GM21737 (cell line): ENCODE results near the gene CDC14A.
"Not testable (repeated sequence)": the region's sequence is repeated elsewhere in the genome, so short reads cannot be mapped to it uniquely, and the experiment has no call there.

Source experiments
- ATAC-seq: cut with Tn5 transposase; IDR thresholded peaks from one replicate; pipeline ENCODE4 v1.9.1; 2021; ENCODE audit warnings: mild to moderate bottlenecking, moderate library complexity; ENCODE audit not compliant: unreplicated experiment

Gene CDC14A

GRCh38 chr1:100395913-100396312 lies 43.6 kb downstream of the CDC14A start:
- ATAC-seq: no peak

DNA sequence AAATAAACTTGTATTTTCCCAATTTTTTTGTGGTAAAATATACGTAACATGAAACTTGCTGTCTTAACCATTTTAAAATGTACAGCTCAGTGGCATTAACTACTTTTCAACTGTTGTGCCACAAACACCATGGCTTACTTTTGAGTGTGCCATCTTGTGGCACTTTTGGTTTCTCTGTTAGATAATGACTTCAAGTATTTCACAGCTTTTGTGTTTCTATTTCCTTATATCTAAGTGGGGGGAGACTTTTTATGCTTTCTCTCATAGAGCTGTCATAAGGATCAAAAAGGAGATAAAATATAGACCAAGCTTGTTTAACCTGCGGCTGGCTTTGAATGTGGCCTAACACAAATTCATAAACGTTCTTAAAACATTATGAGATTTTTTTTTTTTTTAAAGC lies 44.3 kb downstream of the CDC14A start:
- ATAC-seq: no peak

GRCh38 chr1:100397681-100398080 lies 45.4 kb downstream of the CDC14A start:
- ATAC-seq: no peak

GRCh38 chr1:100398648-100399047 lies 46.3 kb downstream of the CDC14A start:
- no peak for ATAC-seq

DNA sequence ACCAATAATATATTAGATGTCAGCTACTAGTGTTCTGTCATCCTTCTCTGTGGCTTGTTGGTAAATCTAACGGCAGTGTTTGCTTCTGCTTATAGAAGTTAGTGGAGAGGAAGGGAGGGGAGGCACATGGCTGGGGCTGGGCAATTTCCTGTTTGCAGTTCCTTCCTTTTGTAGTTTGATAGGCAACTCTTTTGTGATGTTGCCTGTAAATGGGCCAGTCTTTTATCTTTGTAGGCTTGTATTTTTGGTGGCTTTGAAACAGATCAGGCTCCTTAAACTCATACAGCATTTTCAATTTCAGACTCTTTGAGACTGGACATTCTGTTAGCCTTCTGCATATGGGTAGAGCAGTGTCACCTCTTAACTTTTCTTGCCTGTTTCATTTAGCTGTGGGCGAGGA lies 48.1 kb downstream of the CDC14A start:
- no peak for ATAC-seq

GRCh38 chr1:100404821-100405220 lies 52.5 kb downstream of the CDC14A start:
- ATAC-seq: no peak

- not testable (repeated sequence) for ATAC-seq
These were observed 53.6 kb downstream of the CDC14A start for GRCh38 chr1:100405902-100406301.

DNA sequence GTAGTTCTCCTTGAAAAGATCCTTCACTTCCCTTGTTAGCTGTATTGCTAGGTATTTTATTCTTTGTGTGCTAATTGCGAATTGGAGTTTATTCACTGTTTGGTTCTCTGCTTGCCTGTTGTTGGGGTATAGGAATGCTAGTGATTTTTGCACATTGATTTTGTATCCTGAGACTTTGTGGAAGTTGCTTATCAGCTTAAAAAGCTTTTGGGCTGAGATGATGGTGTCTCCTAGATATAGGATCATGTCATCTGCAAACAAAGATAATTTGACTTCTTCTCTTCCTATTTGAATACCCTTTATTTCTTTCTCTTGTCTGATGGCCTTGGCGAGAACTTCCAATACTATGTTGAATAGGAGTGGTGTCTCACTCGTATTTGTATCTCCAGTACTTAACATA lies 55.1 kb downstream of the CDC14A start:
- not testable (repeated sequence) for ATAC-seq

GRCh38 chr1:100411019-100411418 lies 58.7 kb downstream of the CDC14A start:
- ATAC-seq: no peak

- no peak for ATAC-seq
These were observed 59.3 kb downstream of the CDC14A start for GRCh38 chr1:100411574-100411973.

GRCh38 chr1:100413035-100413434 lies 60.7 kb downstream of the CDC14A start:
- ATAC-seq: no peak

- ATAC-seq: no peak
These were observed 62.6 kb downstream of the CDC14A start for GRCh38 chr1:100414693-100415497.

DNA sequence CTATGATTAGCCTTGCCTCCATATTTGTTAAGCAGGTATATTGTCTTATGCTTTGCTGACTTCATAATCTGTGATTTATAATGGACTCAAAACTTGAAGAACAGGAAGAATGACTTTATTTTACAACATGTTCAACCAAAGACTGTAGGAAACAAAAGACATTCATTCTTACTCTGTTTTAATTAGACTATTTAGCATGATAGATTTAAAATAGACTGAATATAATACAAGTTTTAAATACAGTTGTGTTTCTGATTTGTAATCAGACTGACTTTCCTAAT lies 63.1 kb downstream of the CDC14A start:
- no peak for ATAC-seq

DNA sequence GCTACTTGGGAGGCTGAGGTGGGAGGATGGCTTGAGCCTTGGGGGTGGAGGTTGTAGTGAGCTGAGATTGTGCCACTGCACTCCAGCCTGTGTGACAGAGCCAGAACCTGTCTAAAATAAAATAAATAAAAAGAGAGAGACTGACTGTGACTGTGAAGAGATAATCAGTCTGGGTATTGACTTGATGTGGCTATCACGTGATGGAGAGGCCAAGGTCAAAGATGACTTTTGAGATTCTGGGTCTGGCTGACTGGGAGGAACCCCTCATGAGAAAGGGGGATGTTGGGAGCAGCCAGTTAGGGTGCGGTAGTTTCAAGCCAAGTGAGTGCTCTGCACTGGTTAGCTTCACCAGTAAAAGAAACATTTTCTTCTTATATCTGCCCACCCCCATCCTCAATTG lies 66.8 kb downstream of the CDC14A start:
- ATAC-seq: no peak

DNA sequence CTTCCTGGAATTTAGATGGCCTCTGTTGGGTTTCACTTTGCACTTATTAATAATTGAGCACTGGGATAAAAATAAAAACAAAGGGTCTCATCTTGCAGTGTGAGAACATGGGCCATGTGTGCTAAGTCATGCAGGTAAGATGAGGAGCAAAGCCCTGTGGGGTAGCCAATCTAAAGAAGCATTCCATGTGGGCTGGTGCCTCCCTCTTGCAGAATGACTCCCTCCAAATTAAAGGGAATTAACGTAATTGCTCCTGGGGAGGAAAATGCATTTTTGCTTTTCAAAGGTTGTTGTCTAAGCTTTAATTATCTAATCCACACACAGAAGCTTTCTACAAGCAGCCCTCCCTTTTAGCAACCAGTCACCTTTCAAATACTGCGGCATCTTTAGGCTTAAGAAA lies 69.8 kb downstream of the CDC14A start:
- ATAC-seq: no peak

DNA sequence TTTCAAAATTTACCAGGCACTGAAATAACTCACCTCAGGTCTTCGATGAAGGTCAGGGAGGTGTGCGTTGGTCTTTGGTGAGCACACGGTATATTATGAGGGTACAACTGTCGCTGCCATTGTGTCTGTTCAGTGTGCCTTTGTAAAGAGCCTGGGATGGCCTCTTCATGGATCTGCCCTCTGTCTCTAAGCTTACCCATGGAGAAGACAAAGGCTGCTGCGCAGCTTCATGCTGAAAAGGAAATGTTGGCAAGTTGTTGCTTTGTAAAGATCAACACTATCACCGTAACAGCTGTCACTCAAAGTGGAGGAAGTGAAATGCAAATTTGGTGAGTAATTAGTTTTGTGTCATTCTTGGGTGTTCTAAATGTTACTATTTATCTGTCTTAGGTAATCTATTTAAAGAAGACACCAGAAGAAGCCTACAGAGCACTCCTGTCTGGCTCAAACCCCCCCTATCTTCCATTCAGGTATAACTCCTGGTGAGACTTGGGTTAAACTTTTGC lies 71.6 kb downstream of the CDC14A start:
- peak; percentile 88 for ATAC-seq

- no peak for ATAC-seq
These were observed 75.9 kb downstream of the CDC14A start for GRCh38 chr1:100428160-100428559.

DNA sequence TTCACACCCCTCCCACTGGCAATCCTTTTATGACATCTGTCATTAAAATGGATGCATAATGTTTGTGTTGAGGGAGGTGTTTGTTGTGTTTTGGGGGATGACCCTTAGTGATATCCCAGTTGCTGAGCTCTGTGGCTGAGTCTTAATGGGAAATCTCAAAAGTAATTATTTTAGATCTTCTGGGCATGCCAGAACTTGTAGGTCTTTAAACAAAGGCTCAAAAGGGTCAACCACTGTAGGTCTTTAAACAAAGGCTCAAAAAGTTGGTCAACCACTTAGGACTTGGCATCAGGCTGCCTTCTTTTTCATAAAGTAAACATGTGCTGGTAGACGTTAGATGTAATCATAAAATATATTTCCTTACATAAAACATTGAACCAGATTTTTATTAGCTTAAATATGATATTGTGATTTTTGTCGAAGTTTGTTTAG lies 78.0 kb downstream of the CDC14A start:
- no peak for ATAC-seq

DNA sequence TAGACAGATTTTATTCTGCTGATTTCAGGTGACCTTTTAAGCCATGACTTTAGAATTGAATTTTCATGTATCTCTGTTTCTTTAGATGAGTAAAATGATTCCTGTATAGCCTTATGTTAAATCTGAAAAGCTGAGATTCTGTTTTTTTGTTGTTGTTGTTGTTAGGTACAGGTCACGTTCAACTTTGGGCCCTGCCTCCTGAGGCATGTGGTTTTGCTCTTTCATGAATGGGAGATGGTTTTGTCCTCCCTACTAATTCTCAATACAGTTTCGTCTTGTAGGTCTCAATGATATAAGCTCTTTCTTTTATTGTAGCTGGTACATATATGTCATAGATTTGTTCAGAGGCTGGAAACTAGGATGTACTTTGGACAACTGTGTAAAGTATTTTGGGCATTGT lies 79.6 kb downstream of the CDC14A start:
- no peak for ATAC-seq

DNA sequence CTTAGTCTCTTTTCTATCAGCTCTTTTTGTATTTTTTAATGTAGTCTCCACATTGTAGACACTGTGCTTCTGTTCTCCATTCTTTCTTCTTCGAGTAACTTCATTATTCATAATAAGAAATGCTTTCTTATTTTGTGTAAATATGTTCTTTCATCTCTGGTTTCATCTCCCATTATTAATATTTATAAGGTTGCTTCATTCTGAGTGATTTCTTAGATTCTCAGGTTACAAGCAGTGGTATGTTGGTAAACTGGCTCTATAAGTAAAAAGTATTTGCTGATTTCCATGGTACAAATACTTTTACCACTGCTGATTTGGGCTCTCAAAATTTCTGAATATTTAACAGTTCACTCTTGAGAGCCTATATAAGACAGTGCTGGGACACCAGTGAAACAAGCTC lies 81.3 kb downstream of the CDC14A start:
- no peak for ATAC-seq

DNA sequence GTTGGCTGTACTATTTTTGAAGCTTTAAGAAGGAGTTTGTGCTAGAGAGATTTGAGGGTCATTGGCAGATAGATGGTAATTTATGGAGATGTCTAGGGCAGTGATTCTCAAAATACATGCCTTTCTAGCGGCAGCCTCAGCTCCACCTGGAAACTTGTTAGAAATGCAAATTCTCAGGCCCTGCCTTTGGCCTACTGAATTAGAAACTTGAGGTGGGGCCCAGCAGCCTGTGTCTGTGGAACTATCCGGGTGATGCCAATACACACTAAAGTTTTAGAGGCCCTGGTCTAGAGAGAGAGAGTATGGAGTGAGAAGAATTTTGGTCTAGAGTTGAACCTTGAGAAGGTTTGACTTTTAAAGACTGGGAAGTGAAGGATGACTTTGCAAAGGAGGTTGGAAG lies 82.5 kb downstream of the CDC14A start:
- no peak for ATAC-seq

DNA sequence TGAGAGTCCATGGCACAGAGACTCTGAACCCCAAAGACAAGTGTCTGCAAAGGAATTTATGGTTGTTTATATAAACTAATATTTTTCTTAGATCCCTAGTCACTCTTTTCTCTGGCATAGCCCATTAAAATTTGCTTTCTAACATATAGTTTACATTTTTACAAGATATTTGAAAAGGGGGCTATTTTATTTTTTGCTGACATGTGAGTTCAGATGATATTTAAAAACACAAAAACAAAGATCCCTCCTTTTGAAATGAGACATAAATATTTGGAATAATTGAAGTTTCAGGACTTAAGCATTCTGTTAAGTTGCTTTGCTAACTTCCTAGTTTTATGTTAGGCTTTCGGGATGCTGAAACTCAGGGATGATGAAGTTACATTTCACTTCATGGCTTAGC lies 86.1 kb downstream of the CDC14A start:
- ATAC-seq: no peak

- no peak for ATAC-seq
These were observed 86.5 kb downstream of the CDC14A start for GRCh38 chr1:100438789-100439188.
